PC-3 (cell line): ENCODE measurements around the gene GLYATL2. TPM values are rescaled to one million over a fixed set of nuclear protein-coding genes. Genes with fewer than 3 reads are reported as not detected.

ENCODE experiments used
- ATAC-seq: fragments of 200-7000 bp; cut with Tn5 transposase; 2 replicates; pipeline ENCODE4 v1.9.1; 2020; ENCODE audit warnings: mild to moderate bottlenecking, moderate library complexity
- BruUV-seq: library from RNA; stranded (reverse); fragments of 400-500 nt; replicated peaks from 2 replicates; lab custom pipeline; 2021; lab: Mats Ljungman, UMichigan
- CTCF ChIA-PET: fragments of 300-600 bp; sonication (Branson Sonifier 250); formaldehyde crosslinking; loops from one replicate; lab custom pipeline; 2022; ENCODE audit warnings: antibody characterized with exemption; lab: Charles Lee
- POLR2A ChIA-PET: fragments of 300-600 bp; sonication (Branson Sonifier 250); formaldehyde crosslinking; loops from one replicate; lab custom pipeline; 2022; ENCODE audit warnings: antibody characterized with exemption; ENCODE audit not compliant: unreplicated experiment; lab: Charles Lee
- DNase-seq: peaks from one replicate; pipeline ENCODE4 v3.0.0-alpha.2; 2015
- H2AFZ ChIP-seq: fragments of 300-600 bp; sonication (generic); 2 replicates; pipeline ENCODE4 v1.6.0; 2016; ENCODE audit warnings: antibody characterized with exemption, low read length
- H3F3A ChIP-seq: fragments of 300-600 bp; sonication (generic); one replicate; pipeline ENCODE4 v1.6.0; 2017; ENCODE audit warnings: antibody characterized with exemption, low read length, control low read depth, mild to moderate bottlenecking; ENCODE audit not compliant: unreplicated experiment
- H3K27ac ChIP-seq: fragments of 300-600 bp; sonication (generic); 2 replicates; pipeline ENCODE4 v1.5.1; 2016; ENCODE audit warnings: mild to moderate bottlenecking, low read length
- H3K27me3 ChIP-seq: fragments of 300-600 bp; sonication (generic); 2 replicates; pipeline ENCODE4 v1.6.1; 2016; ENCODE audit warnings: low read length, mixed read lengths
- H3K36me3 ChIP-seq: fragments of 300-600 bp; sonication (generic); 2 replicates; pipeline ENCODE4 v1.6.1; 2016; ENCODE audit warnings: low read depth, mixed run types, low read length, mixed read lengths
- H3K4me1 ChIP-seq: fragments of 300-600 bp; sonication (generic); 2 replicates; pipeline ENCODE4 v1.5.1; 2016; ENCODE audit warnings: low read length; ENCODE audit not compliant: insufficient read depth
- H3K4me2 ChIP-seq: fragments of 300-600 bp; sonication (generic); 2 replicates; pipeline ENCODE4 v1.6.0; 2016; ENCODE audit warnings: low read length
- H3K4me3 ChIP-seq: fragments of 300-600 bp; sonication (generic); 2 replicates; pipeline ENCODE4 v1.5.1; 2016; ENCODE audit warnings: mild to moderate bottlenecking, low read length, mixed read lengths
- H3K79me2 ChIP-seq: fragments of 300-600 bp; sonication (generic); 2 replicates; pipeline ENCODE4 v1.6.1; 2017; ENCODE audit warnings: low read length, mixed read lengths
- H3K9ac ChIP-seq: fragments of 300-600 bp; sonication (generic); 2 replicates; pipeline ENCODE4 v1.6.0; 2016; ENCODE audit warnings: mild to moderate bottlenecking, low read length
- H3K9me2 ChIP-seq: fragments of 300-600 bp; sonication (generic); replicated peaks from 2 replicates; pipeline ENCODE4 v1.6.1; 2016; ENCODE audit warnings: mixed run types, low read length, mixed read lengths
- H3K9me3 ChIP-seq: fragments of 300-600 bp; sonication (generic); 2 replicates; pipeline ENCODE4 v1.6.1; 2016; ENCODE audit warnings: low read length, mixed read lengths
- H4K20me1 ChIP-seq: fragments of 300-600 bp; sonication (generic); 2 replicates; pipeline ENCODE4 v1.6.1; 2016; ENCODE audit warnings: low read length, mixed read lengths
- EZH2 ChIP-seq: fragments of 300-600 bp; sonication (generic); IDR thresholded peaks from one replicate; pipeline ENCODE4 v1.6.1; 2017; ENCODE audit warnings: antibody characterized with exemption, mild to moderate bottlenecking, low read length; ENCODE audit not compliant: unreplicated experiment
- EZH2phosphoT487 ChIP-seq: fragments of 300-600 bp; sonication (generic); IDR thresholded peaks from 2 replicates; pipeline ENCODE4 v1.6.1; 2018; ENCODE audit warnings: mild to moderate bottlenecking, antibody characterized with exemption, low read length, borderline replicate concordance
- intact Hi-C: fragments of 100-400 bp; cut with micrococcal nuclease; formaldehyde crosslinking; loops from 2 replicates; pipeline ENCODE4 v1.9.0; 2023
- total RNA-seq: library from RNA; depleted of rRNA; stranded (reverse); fragments of >200 nt; gene quantifications from 2 replicates; pipeline ENCODE4 v1.2.3, GENCODE V29; 2014
- TF ChIP-seq, protein P1 (sequence below): fragments of 300-600 bp; sonication (generic); conservative IDR thresholded peaks from 2 replicates; pipeline ENCODE4 v1.5.1; 2017; ENCODE audit warnings: antibody characterized with exemption, low read depth, mild to moderate bottlenecking, low read length

The GLYATL2 gene
- total RNA-seq, 1 experiment from 2014 or later: 0.33 TPM

DNA sequence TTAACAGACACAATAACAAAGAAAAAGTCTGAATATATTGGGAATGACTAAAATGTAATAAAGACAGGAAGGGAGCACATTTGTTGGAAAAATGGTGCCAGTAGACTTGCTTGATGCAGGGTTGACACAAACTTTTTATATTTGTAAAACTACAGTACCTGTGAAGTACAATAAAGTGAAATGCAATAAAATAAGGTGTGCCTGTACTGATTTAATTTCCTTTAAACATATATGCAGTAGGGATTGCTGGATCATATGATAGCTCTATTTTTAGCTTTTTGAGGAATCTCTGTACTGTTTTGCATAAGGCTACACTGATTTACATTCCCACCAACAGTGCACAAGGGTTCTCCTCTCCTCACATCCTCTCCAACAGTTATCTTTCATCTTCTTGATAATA, 12.3 kb upstream of the GLYATL2 start:
- no peaks in the 10 kb centered on the region for H3K4me1 ChIP-seq
- no TSS peak for BruUV-seq
- no peak overlapping the region for H2AFZ ChIP-seq
- CTCF ChIA-PET: no interaction called here
- TF ChIP-seq EZH2: no peak
- TF ChIP-seq, protein P1, sequence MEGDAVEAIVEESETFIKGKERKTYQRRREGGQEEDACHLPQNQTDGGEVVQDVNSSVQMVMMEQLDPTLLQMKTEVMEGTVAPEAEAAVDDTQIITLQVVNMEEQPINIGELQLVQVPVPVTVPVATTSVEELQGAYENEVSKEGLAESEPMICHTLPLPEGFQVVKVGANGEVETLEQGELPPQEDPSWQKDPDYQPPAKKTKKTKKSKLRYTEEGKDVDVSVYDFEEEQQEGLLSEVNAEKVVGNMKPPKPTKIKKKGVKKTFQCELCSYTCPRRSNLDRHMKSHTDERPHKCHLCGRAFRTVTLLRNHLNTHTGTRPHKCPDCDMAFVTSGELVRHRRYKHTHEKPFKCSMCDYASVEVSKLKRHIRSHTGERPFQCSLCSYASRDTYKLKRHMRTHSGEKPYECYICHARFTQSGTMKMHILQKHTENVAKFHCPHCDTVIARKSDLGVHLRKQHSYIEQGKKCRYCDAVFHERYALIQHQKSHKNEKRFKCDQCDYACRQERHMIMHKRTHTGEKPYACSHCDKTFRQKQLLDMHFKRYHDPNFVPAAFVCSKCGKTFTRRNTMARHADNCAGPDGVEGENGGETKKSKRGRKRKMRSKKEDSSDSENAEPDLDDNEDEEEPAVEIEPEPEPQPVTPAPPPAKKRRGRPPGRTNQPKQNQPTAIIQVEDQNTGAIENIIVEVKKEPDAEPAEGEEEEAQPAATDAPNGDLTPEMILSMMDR: no peak
- no peak for TF ChIP-seq EZH2phosphoT487
- H4K20me1 ChIP-seq: no peaks in the 10 kb centered on the region
- H3K27me3 ChIP-seq: peaks cover 6% of the 10 kb centered on the region; the same call in 1 of the 2 replicates
- no peak overlapping the region for H3K9ac ChIP-seq
- DNase-seq: no peak
- H3K27ac ChIP-seq: no peak overlapping the region
- intact Hi-C loops: no loop called here
- no peak for ATAC-seq
- H3K79me2 ChIP-seq: no peaks in the 10 kb centered on the region
- no peaks in the 10 kb centered on the region for H3K36me3 ChIP-seq
- H3K4me2 ChIP-seq: no peak overlapping the region
- POLR2A ChIA-PET: no interaction called here
- no peaks in the 10 kb centered on the region for H3K9me2 ChIP-seq
- H3K4me3 ChIP-seq: no peak overlapping the region
- no peaks in the 10 kb centered on the region for H3K9me3 ChIP-seq
- H3F3A ChIP-seq: no peaks in the 10 kb centered on the region

- BruUV-seq: no TSS peak
- no peak overlapping the region for H3K27ac ChIP-seq
- no peak overlapping the region for H3K4me3 ChIP-seq
- no peaks in the 10 kb centered on the region for H3K9me2 ChIP-seq
- no peaks in the 10 kb centered on the region for H3K4me1 ChIP-seq
- H3K9me3 ChIP-seq: no peaks in the 10 kb centered on the region
- H3F3A ChIP-seq: no peaks in the 10 kb centered on the region
- H2AFZ ChIP-seq: no peak overlapping the region
- ChIA-PET POLR2A (no interaction called here), CTCF (no interaction called here)
- intact Hi-C loops: no loop called here
- H3K9ac ChIP-seq: no peak overlapping the region
- TF ChIP-seq EZH2phosphoT487: no peak
- TF ChIP-seq EZH2: no peak
- TF ChIP-seq, protein P1: no peak
- no peak for DNase-seq
- H4K20me1 ChIP-seq: no peaks in the 10 kb centered on the region
- no peak for ATAC-seq
- H3K4me2 ChIP-seq: no peak overlapping the region
- no peaks in the 10 kb centered on the region for H3K79me2 ChIP-seq
- H3K36me3 ChIP-seq: no peaks in the 10 kb centered on the region
- H3K27me3 ChIP-seq: peaks cover 16% of the 10 kb centered on the region; the same call in 1 of the 2 replicates
Observed at GRCh38 chr11:58845386-58845785, 882 bp upstream of the GLYATL2 start.

GRCh38 chr11:58837707-58838388, 6.7 kb downstream of the GLYATL2 start:
- Histone ChIP-seq H3K4me1 (no peaks in the 10 kb centered on the region), H3F3A (no peaks in the 10 kb centered on the region), H3K9ac (no peak overlapping the region), H3K27ac (no peak overlapping the region), H3K9me3 (no peaks in the 10 kb centered on the region), H3K4me2 (no peak overlapping the region), H3K9me2 (no peaks in the 10 kb centered on the region), H3K4me3 (no peak overlapping the region), H3K27me3 (peaks cover 13% of the 10 kb centered on the region; the same call in 1 of the 2 replicates), H2AFZ (no peak overlapping the region), H4K20me1 (no peaks in the 10 kb centered on the region), H3K36me3 (no peaks in the 10 kb centered on the region), H3K79me2 (no peaks in the 10 kb centered on the region)
- no TSS peak for BruUV-seq
- ChIA-PET POLR2A (no interaction called here), CTCF (no interaction called here)
- ATAC-seq: no peak
- TF ChIP-seq, protein P1: no peak
- TF ChIP-seq EZH2: no peak
- no peak for TF ChIP-seq EZH2phosphoT487
- no peak for DNase-seq
- intact Hi-C loops: no loop called here
